Activated CD8-positive, alpha-beta memory T cell treated with anti-CD3 and anti-CD28 coated beads, Interleukin-2, amount 50 U/mL, for 48 hours (primary cell): ENCODE results near the gene AK8.
"Not testable (repeated sequence)": the region's sequence is repeated elsewhere in the genome, so short reads cannot be mapped to it uniquely, and the experiment has no call there.

Experiments
- DNase-seq: peaks from one replicate; pipeline ENCODE4 v3.0.0-alpha.2; 2020

AK8 gene

DNA sequence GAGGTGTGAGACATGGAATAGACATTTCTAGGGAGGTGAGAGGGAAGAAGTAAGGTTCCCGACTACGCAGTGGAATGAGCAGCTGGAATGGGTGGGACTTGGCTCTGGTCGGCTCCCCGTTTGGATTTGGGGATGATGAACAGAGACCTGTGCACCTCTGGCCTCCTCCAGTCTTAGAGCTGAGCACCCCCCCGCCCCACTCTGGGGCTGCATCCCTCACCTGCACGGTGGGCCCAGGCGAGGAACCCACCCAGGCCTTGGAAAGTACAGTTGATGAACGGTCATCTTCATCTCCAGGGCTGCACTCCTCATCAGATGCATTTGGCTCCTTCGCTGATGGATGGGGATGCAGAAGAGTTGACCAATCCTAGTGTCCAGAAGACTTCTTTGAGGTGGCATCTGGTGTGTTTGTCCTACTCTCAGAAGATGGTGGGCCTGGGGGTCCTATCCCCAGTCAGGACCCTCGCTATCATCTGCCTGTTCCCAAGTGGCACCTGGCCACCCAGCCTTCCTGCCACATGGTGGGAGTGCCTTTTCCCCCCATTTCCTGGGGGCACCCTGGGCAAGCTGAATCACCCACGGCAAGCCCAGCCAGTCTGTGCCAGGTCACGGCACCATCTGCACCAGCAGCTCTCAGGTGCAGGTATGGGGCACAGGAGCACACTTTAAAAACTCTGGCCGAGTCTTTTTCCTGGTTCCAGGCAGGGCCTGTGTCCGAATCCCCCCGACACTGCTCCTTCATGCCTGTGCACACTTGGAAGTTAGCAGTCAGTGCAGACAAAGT lies 137.4 kb downstream of the AK8 start:
- DNase-seq: no peak

DNA sequence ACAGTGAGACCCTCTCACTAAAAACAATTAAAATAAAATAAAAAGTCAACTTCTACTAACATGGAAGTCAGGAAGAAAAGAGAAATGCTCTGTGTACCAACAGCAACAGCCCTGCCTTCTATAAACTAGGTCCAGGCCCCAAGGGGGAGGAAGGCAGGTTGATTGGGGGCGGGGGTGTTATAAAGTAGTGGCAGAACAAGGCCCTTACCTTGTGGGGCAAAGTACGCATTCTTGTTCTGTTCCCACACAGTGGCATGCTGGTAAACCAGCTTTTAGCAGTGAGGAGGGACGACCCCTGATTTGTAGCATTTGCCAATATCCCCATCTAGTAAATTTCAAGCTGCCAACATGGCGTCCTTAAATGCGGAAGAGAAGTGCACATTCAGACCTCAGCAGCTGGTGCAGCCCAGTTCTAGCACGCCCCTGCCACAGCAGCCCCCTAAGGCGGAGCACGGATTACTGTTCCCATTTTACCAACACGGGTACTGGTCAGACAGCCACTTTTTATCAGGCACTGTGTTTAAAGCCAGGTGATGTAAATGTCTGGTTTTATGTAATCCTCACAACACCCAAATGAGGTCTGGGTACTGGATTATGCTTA lies 138.3 kb downstream of the AK8 start:
- DNase-seq: no peak

DNA sequence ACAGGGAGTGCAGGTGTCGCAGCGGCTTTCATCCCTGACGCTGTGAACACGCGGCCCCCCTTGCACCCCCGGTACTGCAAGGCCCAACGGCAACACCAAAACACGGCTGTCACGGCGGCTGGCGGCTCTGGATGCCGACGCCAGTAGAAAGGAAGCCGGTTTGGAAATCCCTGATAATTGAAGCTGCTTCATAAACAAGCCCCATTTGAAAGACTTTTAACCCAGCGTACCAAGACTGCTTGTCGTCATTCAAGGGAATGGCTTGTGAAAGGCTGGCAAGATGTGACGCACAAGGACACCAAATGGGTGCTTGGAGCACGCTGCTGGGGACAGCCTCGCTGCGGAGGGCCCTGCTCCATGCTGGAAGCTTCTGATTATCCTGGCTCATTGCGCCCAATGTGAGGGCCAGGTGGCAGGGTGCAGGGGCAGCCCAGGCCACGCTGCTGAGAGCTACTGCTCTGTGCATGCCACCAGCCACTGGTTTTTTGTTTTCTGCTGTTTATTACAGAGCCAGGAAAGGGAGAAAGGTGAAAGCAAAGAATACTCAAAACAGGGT lies 144.7 kb downstream of the AK8 start:
- DNase-seq: no peak

DNA sequence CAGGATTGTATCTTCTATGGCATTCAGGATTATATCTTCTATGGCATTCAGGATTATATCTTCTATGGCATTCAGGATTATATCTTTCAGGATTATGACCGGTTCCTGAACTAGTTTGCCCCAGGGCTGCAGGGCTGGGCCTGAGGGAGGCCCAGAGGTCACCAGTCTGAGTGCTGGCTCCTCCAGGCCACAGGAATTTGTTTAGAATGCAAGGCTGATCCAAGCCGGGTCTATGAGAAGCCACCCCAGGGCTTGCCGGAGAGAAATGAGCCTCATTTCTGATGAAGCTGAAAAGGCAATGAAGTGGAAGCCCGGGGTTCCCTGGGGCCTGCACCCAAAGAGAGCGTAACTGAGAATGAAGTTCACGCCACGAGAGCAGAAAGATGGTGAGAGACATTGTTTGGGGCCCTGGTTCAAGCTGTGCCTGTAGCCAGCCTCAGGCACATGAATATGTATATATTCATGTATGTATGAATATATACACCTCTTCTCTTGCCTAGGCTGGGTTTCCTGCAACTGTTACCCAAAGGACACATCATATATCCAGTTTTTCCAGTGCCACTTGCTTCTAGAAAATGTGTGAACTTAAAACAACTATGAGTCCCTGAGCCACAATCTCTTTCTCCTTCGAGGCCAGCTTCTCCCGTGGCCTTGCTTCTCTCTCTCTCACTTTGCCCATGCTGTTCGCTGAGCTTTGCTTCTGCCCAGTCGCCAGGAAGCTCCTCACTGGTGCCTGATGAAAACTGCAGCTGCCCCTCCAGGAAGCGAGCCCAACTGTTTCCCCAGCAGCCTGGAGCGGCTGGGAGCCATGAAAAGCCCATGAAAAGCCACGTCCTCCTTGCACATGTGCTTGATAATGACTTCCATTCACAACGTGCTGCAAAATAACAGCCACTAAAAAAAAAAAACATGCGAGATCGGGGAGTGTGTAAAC lies 145.5 kb downstream of the AK8 start:
- DNase-seq: no peak

DNA sequence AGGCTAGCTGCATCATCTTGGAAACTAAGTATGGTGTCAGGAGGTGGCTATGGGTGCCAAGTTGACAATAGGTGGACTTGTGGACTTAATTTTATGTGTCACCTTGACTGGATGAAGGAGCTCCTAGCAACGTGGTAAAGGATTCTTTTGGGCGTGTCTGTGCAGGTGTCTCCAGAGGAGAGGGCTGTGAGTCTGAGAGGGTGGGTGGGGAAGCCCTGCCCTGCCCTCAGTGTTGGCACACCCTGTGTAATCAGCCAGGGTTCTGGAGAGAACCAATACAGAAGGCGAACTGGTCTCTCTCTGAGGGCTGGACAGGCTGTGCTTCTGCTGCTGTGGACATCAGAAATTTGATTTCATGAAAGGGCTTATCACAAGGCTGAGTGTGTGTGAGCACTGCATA lies 146.9 kb downstream of the AK8 start:
- no peak for DNase-seq

DNA sequence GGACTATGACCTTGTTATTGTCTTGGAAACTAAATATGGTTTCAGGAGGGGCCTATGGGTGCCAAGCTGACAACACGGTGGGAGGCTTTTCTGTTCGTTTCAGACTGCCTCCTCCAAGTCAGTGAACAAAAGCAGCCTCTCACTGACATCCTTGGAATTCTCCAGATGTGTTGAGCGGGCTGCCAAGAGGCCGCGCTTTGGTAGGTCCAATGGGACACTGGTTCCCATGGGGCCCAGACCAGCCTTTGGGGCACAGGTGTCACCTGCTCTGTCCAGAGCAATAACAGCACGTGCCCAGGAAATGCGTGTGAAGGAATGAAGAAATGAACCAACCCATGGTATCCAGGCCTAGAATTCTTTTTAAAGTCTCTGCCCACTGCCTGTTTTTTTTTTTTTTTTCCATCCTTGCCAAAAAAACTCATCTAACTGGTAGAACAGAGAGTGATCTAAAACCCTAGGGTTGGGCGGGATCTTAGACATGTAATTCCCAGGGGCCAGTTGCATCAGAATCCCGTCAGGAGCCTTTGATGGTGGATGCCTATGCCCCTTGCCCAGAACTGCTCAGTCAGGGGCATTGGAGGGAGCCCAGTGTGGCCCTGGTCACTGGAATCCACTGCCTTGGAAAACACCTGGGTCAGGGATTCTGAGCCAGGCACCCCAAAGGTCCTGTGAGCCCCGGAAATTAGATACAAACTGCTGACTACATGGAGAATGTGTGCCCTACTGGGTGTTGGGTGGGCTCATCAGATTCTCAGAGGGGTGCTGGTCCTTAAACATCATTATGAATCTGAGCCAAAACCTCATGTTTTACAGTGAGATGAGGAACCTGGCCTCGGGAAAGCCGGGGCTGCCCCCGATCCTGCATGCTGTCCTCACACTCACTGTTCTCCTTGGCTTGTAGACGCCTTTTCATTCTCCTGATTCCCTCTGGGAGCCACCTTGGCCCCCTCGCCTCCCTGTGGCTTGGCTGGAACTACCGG lies 147.7 kb downstream of the AK8 start:
- no peak for DNase-seq

DNA sequence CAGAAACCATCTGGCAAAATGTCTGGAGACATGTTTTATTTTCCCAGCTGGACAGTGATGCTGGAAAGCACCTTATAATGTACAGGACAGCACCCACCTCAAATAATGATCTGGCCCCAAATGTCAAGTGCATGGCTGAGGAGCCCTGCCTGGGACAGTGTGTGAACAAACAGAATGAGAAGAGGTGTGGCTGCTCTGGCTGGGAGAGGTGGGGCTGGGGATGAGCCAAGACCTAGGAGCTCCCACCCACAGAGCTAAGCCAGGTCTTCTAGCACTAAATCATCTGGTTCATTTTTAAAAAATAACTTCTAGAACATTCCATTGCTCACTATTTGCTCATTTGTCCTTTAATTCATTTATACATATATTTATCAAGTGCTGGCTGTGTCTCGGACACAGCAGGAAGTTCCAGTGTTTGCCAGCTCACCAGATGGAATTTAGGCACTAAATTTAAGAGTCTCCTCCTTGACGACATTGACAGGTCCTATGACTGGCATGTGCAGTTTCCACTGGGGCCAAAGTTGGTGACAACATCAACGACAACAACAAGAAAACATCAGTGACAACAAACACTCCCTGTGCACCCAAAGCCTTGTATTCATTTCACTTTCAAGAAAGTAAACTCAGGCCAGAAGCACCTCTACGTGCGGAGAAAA lies 148.7 kb downstream of the AK8 start:
- DNase-seq: no peak

DNA sequence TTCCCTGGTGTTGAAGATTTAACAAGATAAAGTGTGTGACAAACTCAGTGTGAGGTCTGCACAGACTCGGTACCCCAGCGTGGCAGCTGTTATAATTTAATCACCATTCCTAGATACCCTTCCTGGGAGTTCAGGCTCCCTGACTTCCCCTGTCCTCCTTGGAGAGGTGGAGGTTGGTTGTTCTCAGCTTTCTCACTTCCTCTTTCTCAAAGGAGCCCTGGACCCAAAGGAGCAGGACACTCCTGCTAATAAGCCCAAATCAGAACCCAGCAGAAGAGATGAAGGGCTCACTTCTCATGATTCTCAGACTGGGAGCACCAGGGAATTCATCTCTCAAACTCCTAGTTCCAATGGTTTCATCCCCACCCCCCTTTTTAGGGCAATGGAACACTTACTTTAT lies 149.6 kb downstream of the AK8 start:
- no peak for DNase-seq

DNA sequence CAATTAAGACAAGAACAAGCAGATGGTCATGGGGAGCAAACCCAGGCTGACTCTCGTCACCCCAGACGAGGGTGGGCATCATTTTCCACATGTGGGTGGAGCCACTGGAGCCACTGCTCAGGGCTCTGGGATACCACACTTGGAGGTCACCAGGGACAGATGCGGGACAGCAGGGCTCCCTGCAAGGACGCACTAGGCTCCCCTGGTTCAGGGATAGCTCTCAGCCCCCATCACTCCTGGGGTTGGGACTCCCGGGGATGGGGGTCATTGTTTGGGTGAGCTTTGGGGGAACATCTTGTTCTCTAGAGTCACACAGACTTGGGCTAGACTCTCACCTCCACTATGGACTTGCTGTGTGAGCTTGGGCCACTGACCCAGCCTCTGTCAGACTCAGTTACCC lies 150.0 kb downstream of the AK8 start:
- no peak for DNase-seq

DNA sequence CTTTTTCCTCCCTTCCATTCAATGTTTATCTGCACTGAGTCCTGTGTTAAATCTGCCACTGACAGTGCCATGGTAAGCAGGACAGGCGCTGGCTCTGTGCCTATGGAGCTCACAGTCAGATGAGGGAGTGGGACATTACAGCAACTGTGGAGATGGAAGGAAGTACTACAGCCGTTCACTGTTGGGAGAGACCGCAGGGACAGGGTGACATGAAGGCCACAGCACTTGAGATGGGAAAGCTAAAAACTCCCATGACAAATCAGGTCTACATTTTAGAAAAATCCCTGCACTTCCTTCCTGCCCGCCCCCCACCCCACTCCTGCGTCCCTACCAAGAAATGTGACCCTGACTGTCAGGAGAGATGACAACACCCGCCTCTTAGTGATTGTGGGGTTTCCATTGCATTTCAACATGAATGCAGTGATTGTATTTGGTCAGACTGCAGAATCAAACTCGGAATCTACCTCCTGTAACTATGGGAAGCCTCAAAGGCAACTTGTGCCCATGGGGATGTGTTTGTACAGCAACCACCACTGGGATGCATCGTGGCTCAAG lies 151.4 kb downstream of the AK8 start:
- no peak for DNase-seq

DNA sequence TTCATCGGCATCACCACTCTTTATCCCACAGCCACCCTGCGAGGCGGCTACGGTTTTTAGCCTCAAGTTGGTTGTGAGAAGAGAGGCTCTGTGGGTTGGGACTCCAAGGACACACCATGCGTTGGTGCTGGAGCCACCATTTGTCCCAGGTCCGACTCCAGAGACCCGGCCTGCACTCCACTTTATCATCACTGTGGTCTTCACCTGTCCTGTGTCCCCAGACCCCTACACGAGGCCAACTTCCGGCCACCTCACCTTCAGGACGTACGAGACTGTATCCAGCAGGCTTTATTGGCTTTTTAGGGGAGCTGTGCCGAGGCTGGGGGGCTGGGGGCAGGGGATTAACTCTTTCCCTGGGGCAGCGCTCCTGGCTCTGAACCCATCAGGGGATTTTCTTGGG lies 152.8 kb downstream of the AK8 start:
- no peak for DNase-seq

DNA sequence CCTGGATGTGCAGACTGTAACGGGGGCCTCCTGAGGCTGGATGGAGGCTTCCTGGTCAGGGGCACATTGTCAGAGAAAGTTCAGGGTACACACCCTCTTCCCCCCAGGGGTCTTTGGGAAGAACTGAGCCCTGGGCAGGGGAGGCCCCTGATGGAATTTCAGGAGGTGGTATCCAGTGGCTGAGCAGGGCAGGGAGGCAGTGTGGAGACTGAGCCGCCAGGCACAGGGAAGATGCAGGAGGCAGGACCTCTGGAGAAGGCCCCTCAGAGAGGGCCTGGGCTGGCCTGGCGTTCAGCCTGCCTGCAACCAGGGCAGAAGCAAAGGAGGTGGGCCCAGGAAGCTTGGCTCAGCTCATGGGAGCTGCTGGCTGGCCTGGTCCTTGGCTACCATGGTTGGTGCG lies 154.3 kb downstream of the AK8 start:
- DNase-seq: no peak

DNA sequence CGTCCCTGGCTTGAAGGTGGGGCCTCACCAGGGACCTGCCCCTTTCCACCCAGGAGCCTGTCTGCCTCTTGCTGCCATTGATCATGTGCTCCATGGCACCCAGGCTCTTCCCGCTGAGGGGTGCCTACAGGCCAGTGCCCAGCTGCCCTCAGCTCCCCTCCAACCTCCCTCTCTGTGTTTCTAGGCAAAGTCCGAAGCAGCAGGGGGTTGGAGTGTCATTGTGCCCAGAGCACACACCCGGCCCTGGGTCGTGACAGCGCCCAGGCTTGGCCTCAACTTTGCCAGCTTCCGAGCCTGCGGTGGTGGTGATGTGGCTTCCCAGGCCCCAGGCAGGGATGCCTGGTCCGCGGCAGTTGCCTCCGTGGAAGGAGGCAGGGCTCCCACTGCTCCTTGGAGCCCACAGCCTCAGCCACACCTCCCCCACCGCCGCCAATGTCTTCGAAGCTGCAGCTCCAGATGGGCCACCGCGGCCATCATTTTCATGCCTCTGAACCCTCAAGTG lies 155.5 kb downstream of the AK8 start:
- no peak for DNase-seq

DNA sequence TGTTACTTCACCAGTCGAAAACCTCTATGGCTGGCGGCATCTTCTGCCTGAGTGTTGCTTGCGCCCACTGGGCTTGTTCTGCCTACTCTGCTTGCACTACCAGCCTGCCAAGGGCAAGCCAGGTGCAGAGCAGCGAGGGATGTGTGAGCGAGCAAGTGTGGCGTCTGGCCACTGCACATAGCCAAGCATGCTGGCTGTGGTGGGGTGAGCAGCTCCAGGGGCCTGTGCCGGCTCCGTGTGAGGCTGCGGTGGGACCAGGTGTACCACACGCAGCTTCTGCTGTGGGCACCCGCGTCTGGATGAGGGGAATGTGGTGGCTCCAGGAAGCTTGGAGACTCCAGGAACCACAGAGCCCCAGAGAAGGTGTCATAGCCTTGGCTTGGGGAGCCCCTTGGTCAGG lies 156.4 kb downstream of the AK8 start:
- no peak for DNase-seq

DNA sequence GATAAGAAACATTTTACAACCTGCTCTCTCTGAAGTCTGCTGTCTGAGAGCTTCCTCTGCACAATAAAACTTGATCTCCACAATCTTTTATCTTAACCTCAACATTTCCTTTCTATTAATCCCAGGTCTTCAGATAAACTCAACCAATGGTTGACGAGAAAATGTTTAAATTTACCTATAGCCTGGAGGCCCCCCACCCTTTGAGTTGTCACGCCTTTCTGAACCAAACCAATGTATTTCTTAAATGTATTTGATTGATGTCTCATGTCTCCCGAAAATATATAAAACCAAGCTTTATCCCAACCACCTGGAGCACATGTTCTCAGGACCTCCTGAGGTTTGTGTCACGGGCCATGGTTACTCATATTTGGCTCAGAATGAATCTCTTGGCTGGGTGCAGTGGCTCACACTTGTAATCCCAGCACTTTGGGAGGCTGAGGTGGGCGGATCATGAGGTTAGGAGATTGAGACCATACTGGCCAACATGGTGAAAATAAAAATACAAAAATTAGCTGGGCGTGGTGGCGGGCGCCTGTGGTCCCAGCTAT lies 159.6 kb downstream of the AK8 start:
- not testable (repeated sequence) for DNase-seq

DNA sequence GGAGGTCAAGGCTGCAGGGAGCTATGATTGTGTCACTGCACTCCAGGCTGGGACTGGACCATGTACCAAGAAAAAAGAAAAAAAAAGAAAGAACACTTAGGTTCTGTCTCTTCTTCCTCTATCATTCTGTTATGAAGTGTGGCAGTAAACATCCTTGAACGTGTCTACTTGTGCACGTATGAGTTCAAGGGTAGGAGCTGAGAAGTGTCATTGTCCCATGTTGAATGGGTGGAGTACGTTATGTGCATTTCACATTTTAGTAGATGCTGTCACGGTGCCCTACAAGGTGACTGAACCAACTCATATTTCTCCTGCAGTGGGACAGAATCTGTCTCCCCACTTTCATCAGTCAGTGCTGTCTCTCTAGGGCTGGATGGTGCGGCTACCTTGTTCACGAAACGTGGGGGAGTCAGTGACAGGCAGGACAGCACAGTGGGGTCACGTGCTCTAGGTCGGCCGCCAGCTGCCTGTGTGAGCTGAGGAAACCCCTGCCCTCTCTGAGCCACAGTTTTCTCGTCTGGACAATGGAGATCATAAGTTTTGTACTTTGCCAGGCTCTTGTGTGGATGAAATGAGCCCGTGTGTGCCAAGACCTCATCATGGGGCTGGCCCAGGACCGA lies 160.6 kb downstream of the AK8 start:
- peak; percentile 37 for DNase-seq

DNA sequence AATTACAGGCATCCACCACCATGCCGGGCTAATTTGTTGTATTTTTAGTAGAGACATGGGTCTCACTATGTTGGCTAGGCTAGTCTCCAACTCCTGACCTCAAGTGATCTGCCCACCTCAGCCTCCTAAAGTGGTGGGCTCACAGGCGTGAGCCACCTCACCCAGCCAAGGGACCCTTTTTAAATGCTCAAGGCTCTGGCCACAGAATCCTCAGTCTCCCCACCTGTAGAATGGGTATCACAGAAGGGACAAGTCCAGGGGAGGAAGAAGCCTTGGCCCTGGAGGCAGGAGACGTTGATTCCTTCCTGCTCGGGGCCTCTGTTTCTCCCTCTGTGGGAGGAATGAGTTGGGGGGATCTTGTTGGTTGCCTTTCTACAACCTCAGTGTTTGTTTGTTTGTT lies 162.1 kb downstream of the AK8 start:
- DNase-seq: peak; percentile 29

DNA sequence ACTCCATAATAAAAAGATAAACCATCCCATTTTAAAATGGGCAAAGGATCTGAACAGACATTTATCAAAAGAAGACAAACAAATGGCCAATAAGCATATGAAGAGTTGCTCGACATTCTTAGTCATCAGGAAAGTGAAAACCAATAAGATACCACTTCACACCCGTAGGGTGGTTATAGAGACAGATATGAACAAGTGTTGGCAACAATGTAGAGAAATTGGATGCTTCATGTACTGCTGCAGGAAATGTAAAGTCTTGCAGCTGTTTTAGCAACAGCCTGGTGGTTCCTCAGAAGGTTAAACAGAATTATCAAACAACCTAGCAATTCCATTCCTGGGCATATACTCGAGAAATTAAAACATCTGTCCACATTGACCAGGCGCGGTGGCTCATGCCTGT lies 165.3 kb downstream of the AK8 start:
- no peak for DNase-seq

DNA sequence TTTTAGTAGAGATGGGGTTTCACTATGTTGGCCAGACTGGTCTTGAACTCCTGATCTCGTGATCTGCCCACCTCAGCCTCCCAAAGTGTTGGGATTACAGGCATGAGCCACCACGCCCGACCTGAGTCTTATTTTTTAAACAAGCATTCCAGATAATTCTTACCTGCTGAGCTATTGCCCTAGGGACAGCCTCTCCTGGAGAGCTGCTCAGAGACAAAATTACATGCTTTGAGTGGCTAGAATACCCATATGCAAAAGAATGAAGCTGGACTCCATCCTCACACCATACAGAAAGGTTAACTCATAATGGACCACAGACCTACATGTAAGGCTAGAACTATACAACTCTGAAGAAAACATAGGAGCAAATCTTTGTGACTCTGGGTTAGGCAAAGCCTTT lies 166.2 kb downstream of the AK8 start:
- no peak for DNase-seq

DNA sequence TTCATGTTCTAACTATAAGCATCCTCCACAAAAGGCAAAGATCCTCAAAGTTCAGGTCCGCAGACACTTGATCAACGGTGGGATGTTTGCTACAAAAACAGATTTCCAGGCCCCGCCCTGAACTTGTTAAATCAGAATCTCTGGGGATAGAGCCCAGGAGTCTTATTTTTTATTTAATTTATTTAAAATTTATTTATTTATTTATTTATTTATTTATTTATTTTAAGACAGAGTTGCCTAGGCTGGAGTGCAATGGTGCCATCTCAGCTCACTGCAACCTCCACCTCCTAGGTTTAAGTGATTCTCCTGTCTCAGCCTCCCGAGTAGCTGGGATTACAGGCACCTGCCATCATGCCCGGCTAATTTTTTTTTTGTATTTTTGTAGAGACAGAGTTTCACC lies 166.9 kb downstream of the AK8 start:
- DNase-seq: not testable (repeated sequence)
